Measurements from ENCODE around the gene SUPT5H. TPM values are rescaled to one million over a fixed set of nuclear protein-coding genes. Genes with fewer than 3 reads are reported as not detected.

The SUPT5H gene
- total and polyA plus RNA-seq, 10 of the 15 experiments (the other 5 are each of a cell fraction or from before 2014, with no cell fraction given) = 27.2 to 194 (median 83.6) TPM

- no peaks in the 10 kb centered on the region for H4K20me1 ChIP-seq (ENCODE audit: control insufficient read depth, insufficient read depth)
- no peaks in the 10 kb centered on the region for H3K9me3 ChIP-seq (replicated peaks; ENCODE audit: control insufficient read depth, insufficient read depth, low read length)
- no peaks in the 10 kb centered on the region for H3K27me3 ChIP-seq (replicated peaks in 1 of 2; ENCODE audit: control insufficient read depth in 2 of 2, insufficient read depth in 2 of 2, low read length in 1 of 2)
- ChIA-PET CTCF (no interaction called here), POLR2A (interaction anchor here (0.7 kb wide), 3 partner anchors 36 to 52 kb away, joined by 3 to 5 read pairs (median 4); partner anchors contain the start of genes EID2B, RPS16 and SUPT5H), SMC1A (ENCODE audit: uncharacterized antibody, unreplicated experiment) (no interaction called here), RAD21 (ENCODE audit: unreplicated experiment) (interaction anchor here (0.6 to 0.9 kb wide), 2 partner anchors 9 to 45 kb away, joined by 3 read pairs; partner anchors contain the start of gene RPS16)
- H3K27ac ChIP-seq (ENCODE audit: control insufficient read depth, insufficient read depth) = peak overlapping the region; percentile 91
- FAIRE-seq (peak; percentile 7), ATAC-seq (peak; percentile 14; the same call in 2 of the 3 replicates), DNase-seq (ENCODE audit: low read depth, low spot score) (no peak)
- H3K36me3 ChIP-seq (ENCODE audit: control insufficient read depth in 2 of 2, insufficient read depth in 2 of 2, low read length in 1 of 2) = peaks cover 6 to 11% of the 10 kb centered on the region in 2 experiments; a peak in 3 of 4 replicates
- peaks cover 22% of the 10 kb centered on the region for H3K79me2 ChIP-seq (ENCODE audit: control insufficient read depth, insufficient read depth, low read length)
- WGBS (ENCODE audit: insufficient coverage, insufficient replicate concordance, low lambda C conversion rate, missing lambda C conversion rate) = 0% methylated on average over 12 of the region's 12 CpGs
- peak overlapping the region; percentile 87 for H3K4me3 ChIP-seq
- peak overlapping the region; percentile 93 for H3K4me2 ChIP-seq (ENCODE audit: control insufficient read depth, insufficient read depth)
- H2AFZ ChIP-seq (ENCODE audit: control insufficient read depth, low read depth, low read length) = peak overlapping the region; percentile 83
- in situ Hi-C loops (cut with MboI) (no loop called here), intact Hi-C loops (cut with micrococcal nuclease; ENCODE audit: unreplicated experiment) (no loop called here)
- TF ChIP-seq SPI1 (IDR thresholded peaks at IDR 0.05; ENCODE audit: borderline replicate concordance, insufficient read depth, low read depth, low read length) = no peak
- TF ChIP-seq ZNF384 (IDR thresholded peaks at IDR 0.05; ENCODE audit: borderline replicate concordance, low read depth, low read length) = no peak
- 0 out of 2 replicates have a peak, but pooled peaks have one; percentile 2 for TF ChIP-seq STAT1 (conservative IDR thresholded peaks at IDR 0.05)
- H3K4me1 ChIP-seq (ENCODE audit: control insufficient read depth, insufficient read depth, low read length) = peaks cover 6% of the 10 kb centered on the region
- H3K9ac ChIP-seq (ENCODE audit: control insufficient read depth, insufficient read depth, low read length) = peak overlapping the region; percentile 96
- BruUV-seq (replicated peaks) = no TSS peak
Observed at GRCh38 chr19:39481229-39481545, 35.8 kb downstream of the SUPT5H start.

DNA sequence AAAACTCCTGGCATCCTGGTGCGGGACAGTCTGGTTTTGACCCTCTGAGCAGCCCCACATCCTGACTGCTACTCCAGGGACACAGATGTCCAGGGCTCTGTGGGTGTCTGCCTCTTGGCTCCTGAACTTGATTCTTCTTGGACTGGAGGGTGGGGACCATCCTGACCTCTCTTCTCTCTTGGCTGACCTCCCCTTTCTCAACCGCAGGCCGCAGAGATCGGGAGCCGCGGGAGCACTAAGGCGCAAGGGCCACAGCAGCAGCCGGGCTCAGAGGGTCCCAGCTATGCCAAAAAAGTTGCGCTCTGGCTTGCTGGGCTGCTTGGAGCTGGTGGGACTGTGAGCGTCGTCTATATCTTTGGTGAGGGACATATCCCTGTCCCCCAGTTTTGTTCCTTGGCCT lies 36.3 kb downstream of the SUPT5H start:
- Histone ChIP-seq H2AFZ (ENCODE audit: control insufficient read depth, low read depth, low read length) (no peak overlapping the region), H3K9ac (ENCODE audit: control insufficient read depth, insufficient read depth, low read length) (peak overlapping the region; percentile 96), H3K27me3 (replicated peaks in 1 of 2; ENCODE audit: control insufficient read depth in 2 of 2, insufficient read depth in 2 of 2, low read length in 1 of 2) (no peaks in the 10 kb centered on the region), H3K4me3 (peak overlapping the region; percentile 87), H3K36me3 (ENCODE audit: control insufficient read depth in 2 of 2, insufficient read depth in 2 of 2, low read length in 1 of 2) (peaks cover 5 to 10% of the 10 kb centered on the region in 2 experiments; a peak in 3 of 4 replicates), H3K27ac (ENCODE audit: control insufficient read depth, insufficient read depth) (peak overlapping the region; percentile 91; the same call in 1 of the 2 replicates), H3K79me2 (ENCODE audit: control insufficient read depth, insufficient read depth, low read length) (peaks cover 22% of the 10 kb centered on the region), H3K4me1 (ENCODE audit: control insufficient read depth, insufficient read depth, low read length) (peaks cover 6% of the 10 kb centered on the region), H3K9me3 (replicated peaks; ENCODE audit: control insufficient read depth, insufficient read depth, low read length) (no peaks in the 10 kb centered on the region), H3K4me2 (ENCODE audit: control insufficient read depth, insufficient read depth) (peak overlapping the region; percentile 93), H4K20me1 (ENCODE audit: control insufficient read depth, insufficient read depth) (no peaks in the 10 kb centered on the region)
- 92% methylated on average over 10 of the region's 11 CpGs for WGBS (ENCODE audit: insufficient coverage, insufficient replicate concordance, low lambda C conversion rate, missing lambda C conversion rate)
- FAIRE-seq (no peak), DNase-seq (ENCODE audit: low read depth, low spot score) (no peak), ATAC-seq (no peak)
- ChIA-PET SMC1A (ENCODE audit: uncharacterized antibody, unreplicated experiment) (no interaction called here), POLR2A (no interaction called here), CTCF (interaction anchor here (0.6 to 1.0 kb wide), 2 partner anchors 46 to 51 kb away, joined by 3 read pairs; partner anchors contain the start of gene RPS16), RAD21 (ENCODE audit: unreplicated experiment) (no interaction called here)
- intact Hi-C loops (cut with micrococcal nuclease; ENCODE audit: unreplicated experiment) (no loop called here), in situ Hi-C loops (cut with MboI) (no loop called here)
- no TSS peak for BruUV-seq (replicated peaks)
- TF ChIP-seq NFIC (IDR thresholded peaks at IDR 0.05; ENCODE audit: low read depth, low read length) = no peak
- TF ChIP-seq PKNOX1 (IDR thresholded peaks at IDR 0.05) = no peak
- no peak for TF ChIP-seq HSF1 (IDR thresholded peaks at IDR 0.05; ENCODE audit: low read depth, low read length)
- no peak for TF ChIP-seq TCF12 (IDR thresholded peaks at IDR 0.05; ENCODE audit: low read depth, low read length)
- no peak for TF ChIP-seq TCF7 (IDR thresholded peaks at IDR 0.05; ENCODE audit: borderline replicate concordance)
- no peak for TF ChIP-seq HDAC6 (IDR thresholded peaks at IDR 0.05; ENCODE audit: unreplicated experiment)
- TF ChIP-seq CREM (IDR thresholded peaks at IDR 0.05; ENCODE audit: low read depth) = no peak
- no peak for TF ChIP-seq SP1 (IDR thresholded peaks at IDR 0.05; ENCODE audit: low read depth, low read length)
- no peak for TF ChIP-seq SUZ12 (IDR thresholded peaks at IDR 0.05; ENCODE audit: unreplicated experiment)
- TF ChIP-seq, protein P1, sequence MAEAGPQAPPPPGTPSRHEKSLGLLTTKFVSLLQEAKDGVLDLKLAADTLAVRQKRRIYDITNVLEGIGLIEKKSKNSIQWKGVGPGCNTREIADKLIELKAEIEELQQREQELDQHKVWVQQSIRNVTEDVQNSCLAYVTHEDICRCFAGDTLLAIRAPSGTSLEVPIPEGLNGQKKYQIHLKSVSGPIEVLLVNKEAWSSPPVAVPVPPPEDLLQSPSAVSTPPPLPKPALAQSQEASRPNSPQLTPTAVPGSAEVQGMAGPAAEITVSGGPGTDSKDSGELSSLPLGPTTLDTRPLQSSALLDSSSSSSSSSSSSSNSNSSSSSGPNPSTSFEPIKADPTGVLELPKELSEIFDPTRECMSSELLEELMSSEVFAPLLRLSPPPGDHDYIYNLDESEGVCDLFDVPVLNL (IDR thresholded peaks at IDR 0.05; ENCODE audit: low read depth, low read length) = no peak
- TF ChIP-seq ESRRA (IDR thresholded peaks at IDR 0.05; ENCODE audit: low read length) = no peak

Measured in GM12878 (cell line).